MG63 (cell line): ENCODE measurements around the gene GALNT7. TPM values are rescaled to one million over a fixed set of nuclear protein-coding genes. Genes with fewer than 3 reads are reported as not detected.

ENCODE experiments used
- DNase-seq: peaks from one replicate; pipeline ENCODE4 v3.0.0-alpha.2; 2020
- H3K27me3 ChIP-seq: fragments of 250-450 bp; sonication (Bioruptor Pico); 2 replicates; pipeline ENCODE4 v1.5.1; 2020; ENCODE audit warnings: mild to moderate bottlenecking, moderate library complexity
- H3K36me3 ChIP-seq: fragments of 250-450 bp; sonication (Bioruptor Pico); 2 replicates; pipeline ENCODE4 v1.5.1; 2020; ENCODE audit warnings: mild to moderate bottlenecking, moderate library complexity
- H3K4me3 ChIP-seq: fragments of 250-450 bp; sonication (Bioruptor Pico); 2 replicates; pipeline ENCODE4 v1.5.1; 2020; ENCODE audit warnings: mild to moderate bottlenecking, moderate library complexity
- H3K9me3 ChIP-seq: fragments of 250-450 bp; sonication (Bioruptor Pico); 2 replicates; pipeline ENCODE4 v1.5.1; 2020; ENCODE audit warnings: mild to moderate bottlenecking, moderate library complexity
- total RNA-seq: library from RNA; depleted of rRNA; stranded (reverse); fragments of >200 nt; shearing (Covaris generic); gene quantifications from 2 replicates; pipeline ENCODE4 v1.2.3, GENCODE V29; 2014; ENCODE audit warnings: low replicate concordance

The GALNT7 gene
- total RNA-seq, 1 experiment from 2014 or later: 22.6 TPM

GRCh38 chr4:173319696-173320095 lies 151.1 kb downstream of the GALNT7 start:
- no peak for DNase-seq
- no peaks in the 10 kb centered on the region for H3K9me3 ChIP-seq
- H3K27me3 ChIP-seq: no peaks in the 10 kb centered on the region
- no peak overlapping the region for H3K4me3 ChIP-seq
- peaks cover 2% of the 10 kb centered on the region for H3K36me3 ChIP-seq

DNA sequence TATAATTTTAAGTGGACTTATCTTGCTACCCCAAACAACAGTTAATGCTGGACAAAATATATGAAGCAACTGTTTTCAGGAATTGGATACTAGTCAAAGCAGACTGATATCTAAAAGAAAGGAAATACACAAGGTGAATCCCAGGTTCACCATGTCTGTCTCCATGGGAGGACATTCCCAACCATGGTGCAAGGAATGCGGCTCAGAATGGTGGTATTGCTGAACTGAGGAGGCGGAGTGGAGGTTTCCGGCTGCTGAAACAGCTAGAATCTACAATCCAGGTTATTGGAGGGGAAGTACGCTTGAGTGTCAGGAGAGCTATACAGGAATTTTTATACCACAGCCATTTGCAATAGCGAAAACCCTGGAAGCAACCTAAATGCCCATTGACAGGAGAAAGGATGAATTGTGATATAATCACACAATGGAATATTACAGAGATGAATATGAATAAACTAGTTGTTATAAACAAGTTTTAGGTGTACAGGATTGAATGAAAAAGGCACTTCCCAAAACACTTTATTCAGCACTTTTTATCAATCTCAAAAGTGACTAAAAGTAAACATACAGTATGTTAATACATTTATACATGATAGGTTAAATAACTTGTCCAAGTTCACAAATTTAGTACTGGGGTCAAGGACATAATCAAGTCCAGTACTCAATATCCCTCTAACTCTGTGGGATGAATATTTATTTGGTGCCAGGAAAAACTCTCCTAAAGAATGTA lies 156.6 kb downstream of the GALNT7 start:
- DNase-seq: no peak
- H3K9me3 ChIP-seq: no peaks in the 10 kb centered on the region
- H3K4me3 ChIP-seq: no peak overlapping the region
- no peaks in the 10 kb centered on the region for H3K27me3 ChIP-seq
- H3K36me3 ChIP-seq: peaks cover 40% of the 10 kb centered on the region

GRCh38 chr4:173328236-173328901 lies 159.8 kb downstream of the GALNT7 start:
- H3K9me3 ChIP-seq: no peaks in the 10 kb centered on the region
- H3K36me3 ChIP-seq: peaks cover 68% of the 10 kb centered on the region
- peak; percentile 9 for DNase-seq
- H3K27me3 ChIP-seq: no peaks in the 10 kb centered on the region
- H3K4me3 ChIP-seq: no peak overlapping the region

DNA sequence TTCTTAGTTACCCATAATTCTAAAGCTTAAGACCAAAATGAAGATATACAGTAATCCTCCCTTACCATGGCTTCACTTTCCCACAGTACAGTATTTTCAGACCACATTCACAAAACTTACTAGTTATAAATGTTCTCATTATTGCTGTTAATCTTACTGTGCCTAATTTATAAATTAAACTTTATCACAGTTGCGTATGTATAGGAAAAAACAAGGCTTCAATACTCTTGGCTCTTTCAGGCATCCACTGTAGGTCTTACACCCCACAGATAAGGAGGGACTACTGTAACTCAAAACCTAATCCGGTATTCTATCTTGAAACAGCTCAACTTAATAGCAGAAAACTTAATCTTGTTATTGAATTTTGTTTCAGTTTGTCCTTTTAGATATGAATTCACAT lies 162.0 kb downstream of the GALNT7 start:
- Histone ChIP-seq H3K9me3 (no peaks in the 10 kb centered on the region), H3K36me3 (peaks cover 70% of the 10 kb centered on the region), H3K27me3 (no peaks in the 10 kb centered on the region), H3K4me3 (no peak overlapping the region)
- DNase-seq: no peak

DNA sequence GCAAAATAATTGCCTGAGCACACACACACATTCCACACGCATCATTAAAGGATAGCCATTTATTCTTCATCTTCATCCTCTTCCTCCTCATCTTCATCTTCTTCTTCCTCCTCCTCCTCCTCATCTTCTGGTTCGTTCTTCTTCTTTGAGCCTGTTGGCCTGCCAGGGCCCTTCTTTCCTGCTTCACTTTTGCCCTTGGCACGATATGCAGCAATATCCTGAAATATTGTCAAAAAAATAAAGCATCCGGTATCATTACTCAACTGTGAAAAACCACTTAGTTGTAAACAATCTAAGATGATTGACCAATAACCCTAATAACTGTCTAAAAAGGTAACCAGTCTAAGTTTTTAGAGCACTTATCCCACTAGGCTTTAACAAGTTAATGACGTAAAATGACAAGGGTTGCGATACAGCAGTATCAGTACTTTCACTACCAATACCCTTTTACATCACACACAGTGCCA lies 163.4 kb downstream of the GALNT7 start:
- peak overlapping the region; percentile 97 for H3K4me3 ChIP-seq
- DNase-seq: peak; percentile 9
- H3K27me3 ChIP-seq: no peaks in the 10 kb centered on the region
- no peaks in the 10 kb centered on the region for H3K9me3 ChIP-seq
- peaks cover 59% of the 10 kb centered on the region for H3K36me3 ChIP-seq

GRCh38 chr4:173332963-173333657 lies 164.5 kb downstream of the GALNT7 start:
- H3K4me3 ChIP-seq: peak overlapping the region; percentile 97
- peaks cover 55% of the 10 kb centered on the region for H3K36me3 ChIP-seq
- H3K27me3 ChIP-seq: no peaks in the 10 kb centered on the region
- H3K9me3 ChIP-seq: no peaks in the 10 kb centered on the region
- no peak for DNase-seq

- Histone ChIP-seq H3K36me3 (peaks cover 50% of the 10 kb centered on the region), H3K9me3 (no peaks in the 10 kb centered on the region), H3K4me3 (peak overlapping the region; percentile 97), H3K27me3 (no peaks in the 10 kb centered on the region)
- DNase-seq: peak; percentile 73
These were observed 165.1 kb downstream of the GALNT7 start for GRCh38 chr4:173333658-173334084.

DNA sequence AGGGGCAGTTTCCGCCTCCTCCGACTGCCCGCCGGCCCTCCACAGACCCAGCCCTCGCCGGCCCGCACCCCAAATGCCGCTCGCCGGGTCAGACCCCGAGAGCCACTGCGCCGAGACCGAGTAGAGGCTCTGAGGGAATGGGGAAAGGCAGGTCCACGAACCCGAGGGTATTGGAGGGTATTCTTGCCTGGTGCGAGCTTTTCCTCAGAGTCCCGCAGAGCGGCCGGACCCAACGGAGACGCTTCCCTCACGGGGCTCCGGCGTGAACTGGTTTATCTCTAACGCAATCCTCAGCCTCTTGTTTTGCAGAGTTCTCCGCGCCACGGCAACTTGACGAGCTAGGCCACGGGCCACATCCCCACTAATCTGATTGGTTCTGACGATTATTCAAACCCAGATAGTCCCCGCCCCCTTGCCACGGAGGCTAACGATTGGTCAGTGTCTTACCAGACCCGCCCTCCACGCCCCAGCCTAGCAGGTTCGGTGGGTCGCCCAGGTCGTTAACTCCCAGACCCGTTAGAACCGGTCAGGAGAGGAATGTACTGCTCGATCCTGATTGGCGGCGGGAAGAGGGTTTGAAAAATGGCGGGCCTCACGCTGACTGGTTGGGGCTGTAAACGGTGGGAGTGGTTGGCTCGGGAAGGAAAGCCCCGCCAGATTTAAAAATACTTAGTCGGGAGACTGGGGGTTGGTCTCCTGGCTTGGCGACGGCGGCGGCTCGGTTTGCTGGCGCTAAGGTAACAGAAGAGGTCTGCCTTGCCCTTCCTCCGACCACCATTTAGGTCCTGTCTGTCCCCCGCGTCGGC lies 165.7 kb downstream of the GALNT7 start, which contains the start of gene HMGB2:
HMGB2 (minus strand) TSS at position 274 of the 806 bp plus-strand sequence. CDS start 709 bp downstream, outside the sequence.
- no peaks in the 10 kb centered on the region for H3K27me3 ChIP-seq
- peak; percentile 100 for DNase-seq
- peaks cover 44% of the 10 kb centered on the region for H3K36me3 ChIP-seq
- H3K4me3 ChIP-seq: peak within 1 kb of the TSS; percentile 97
- H3K9me3 ChIP-seq: no peaks in the 10 kb centered on the region

- peaks cover 36% of the 10 kb centered on the region for H3K36me3 ChIP-seq
- peak overlapping the region; percentile 97 for H3K4me3 ChIP-seq
- H3K9me3 ChIP-seq: no peaks in the 10 kb centered on the region
- H3K27me3 ChIP-seq: no peaks in the 10 kb centered on the region
- DNase-seq: peak; percentile 89
These were observed 166.5 kb downstream of the GALNT7 start for GRCh38 chr4:173334891-173335752.

DNA sequence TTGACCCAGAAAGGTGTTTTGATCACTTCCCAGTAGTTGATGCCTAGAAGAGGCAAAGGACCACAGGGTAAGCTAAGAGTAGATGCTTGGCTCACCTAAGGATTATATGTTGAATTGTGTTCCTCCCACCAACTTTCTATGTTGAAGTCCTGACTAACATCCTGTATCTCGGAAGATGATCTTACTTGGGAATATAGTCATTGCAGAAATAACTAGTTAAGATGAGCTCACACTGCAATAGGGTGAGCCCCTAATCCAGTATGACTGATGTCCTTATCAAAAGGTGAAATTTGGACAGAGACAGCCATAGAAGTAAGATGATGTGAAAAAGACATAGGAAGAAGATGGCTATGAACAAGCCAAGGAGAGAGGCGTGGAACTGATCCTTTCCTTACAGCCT lies 168.9 kb downstream of the GALNT7 start:
- H3K9me3 ChIP-seq: no peaks in the 10 kb centered on the region
- DNase-seq: no peak
- H3K36me3 ChIP-seq: peaks cover 14% of the 10 kb centered on the region
- no peak overlapping the region for H3K4me3 ChIP-seq
- H3K27me3 ChIP-seq: no peaks in the 10 kb centered on the region

DNA sequence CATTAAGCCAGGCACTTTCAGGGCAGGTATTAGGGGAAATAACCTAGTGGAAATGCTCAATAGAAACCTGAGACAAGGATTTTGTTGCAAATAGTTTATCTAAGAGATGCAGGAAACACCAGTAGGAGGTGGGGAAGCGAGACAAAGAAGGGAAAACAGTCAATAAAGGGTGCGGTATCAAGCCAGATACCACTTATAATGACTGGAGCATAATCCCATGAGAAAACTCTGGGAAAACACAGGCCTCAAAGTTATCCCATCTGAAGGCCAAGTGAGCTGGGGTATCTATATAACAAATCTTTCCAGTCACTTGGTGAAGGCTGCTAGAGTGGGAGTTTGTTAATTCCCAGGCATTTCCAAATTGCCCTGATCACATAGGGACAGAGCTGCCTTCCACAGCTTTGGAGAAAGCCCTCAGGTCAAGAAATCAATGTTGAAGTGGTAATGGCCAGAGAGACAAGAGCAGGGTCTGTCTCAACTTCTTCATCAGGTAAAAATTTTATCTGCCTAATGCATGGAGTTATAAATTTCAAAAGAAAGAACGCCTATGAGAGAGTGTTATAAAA lies 175.3 kb downstream of the GALNT7 start:
- Histone ChIP-seq H3K27me3 (no peaks in the 10 kb centered on the region), H3K9me3 (peaks cover 6% of the 10 kb centered on the region), H3K36me3 (no peaks in the 10 kb centered on the region), H3K4me3 (no peak overlapping the region)
- DNase-seq: no peak

- H3K9me3 ChIP-seq: peaks cover 9% of the 10 kb centered on the region
- no peak for DNase-seq
- H3K36me3 ChIP-seq: no peaks in the 10 kb centered on the region
- no peaks in the 10 kb centered on the region for H3K27me3 ChIP-seq
- peak overlapping the region; percentile 10 for H3K4me3 ChIP-seq
These were observed 177.0 kb downstream of the GALNT7 start for GRCh38 chr4:173345648-173346047.

- H3K36me3 ChIP-seq: no peaks in the 10 kb centered on the region
- H3K9me3 ChIP-seq: peaks cover 9% of the 10 kb centered on the region
- no peaks in the 10 kb centered on the region for H3K27me3 ChIP-seq
- DNase-seq: peak; percentile 74
- peak overlapping the region; percentile 10 for H3K4me3 ChIP-seq
These were observed 177.5 kb downstream of the GALNT7 start for GRCh38 chr4:173346074-173346473.

DNA sequence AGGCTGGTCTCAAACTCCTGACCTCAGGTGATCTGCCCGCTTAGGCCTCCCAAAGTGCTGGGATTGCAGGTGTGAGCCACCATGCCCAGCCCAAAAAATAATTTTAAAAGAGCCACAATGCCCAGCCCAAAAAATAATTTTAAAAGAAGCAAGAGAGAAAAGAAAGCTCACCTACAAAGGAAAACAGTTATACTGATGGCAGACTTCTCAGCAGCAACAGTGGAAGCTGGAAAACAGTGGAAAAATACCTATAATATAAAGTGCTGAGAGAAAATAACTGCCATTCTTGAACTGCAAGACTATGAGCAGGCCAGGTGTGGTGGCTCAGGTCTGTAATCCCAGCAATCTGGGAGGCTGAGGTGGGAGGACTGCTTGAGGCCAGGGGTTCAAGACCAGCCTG lies 178.9 kb downstream of the GALNT7 start:
- H3K4me3 ChIP-seq: no peak overlapping the region
- H3K9me3 ChIP-seq: peaks cover 9% of the 10 kb centered on the region
- H3K36me3 ChIP-seq: no peaks in the 10 kb centered on the region
- no peak for DNase-seq
- no peaks in the 10 kb centered on the region for H3K27me3 ChIP-seq

- no peaks in the 10 kb centered on the region for H3K27me3 ChIP-seq
- no peak for DNase-seq
- H3K36me3 ChIP-seq: no peaks in the 10 kb centered on the region
- H3K4me3 ChIP-seq: no peak overlapping the region
- H3K9me3 ChIP-seq: no peaks in the 10 kb centered on the region; the same call in 1 of the 2 replicates
These were observed 189.3 kb downstream of the GALNT7 start for GRCh38 chr4:173357939-173358338.
